Measurements from ENCODE around the gene BRINP2.

Gene BRINP2

GRCh38 chr1:177223359-177223758 is 52.6 kb downstream of the BRINP2 start:
- DNase-seq (ENCODE audit: low spot score) = no peak

GRCh38 chr1:177227978-177228692 is 57.4 kb downstream of the BRINP2 start:
- no peak for DNase-seq (ENCODE audit: low spot score)

GRCh38 chr1:177228693-177229065 is 57.9 kb downstream of the BRINP2 start:
- no peak for DNase-seq (ENCODE audit: low spot score)

- DNase-seq (ENCODE audit: low spot score) = no peak
These were observed 59.0 kb downstream of the BRINP2 start for GRCh38 chr1:177229781-177230180.

GRCh38 chr1:177230228-177231016 is 59.7 kb downstream of the BRINP2 start:
- no peak for DNase-seq (ENCODE audit: low spot score)

- DNase-seq (ENCODE audit: low spot score) = no peak
These were observed 64.6 kb downstream of the BRINP2 start for GRCh38 chr1:177235350-177235749.

GRCh38 chr1:177236962-177237361 is 66.2 kb downstream of the BRINP2 start:
- DNase-seq (ENCODE audit: low spot score) = no peak

- no peak for DNase-seq (ENCODE audit: low spot score)
These were observed 68.2 kb downstream of the BRINP2 start for GRCh38 chr1:177238967-177239366.

- no peak for DNase-seq (ENCODE audit: low spot score)
These were observed 69.0 kb downstream of the BRINP2 start for GRCh38 chr1:177239792-177240191.

GRCh38 chr1:177243773-177244172 is 73.0 kb downstream of the BRINP2 start:
- DNase-seq (ENCODE audit: low spot score) = no peak

GRCh38 chr1:177246710-177247580 is 76.2 kb downstream of the BRINP2 start:
- DNase-seq (ENCODE audit: low spot score) = no peak

GRCh38 chr1:177247623-177248176 is 76.9 kb downstream of the BRINP2 start:
- DNase-seq (ENCODE audit: low spot score) = no peak

- no peak for DNase-seq (ENCODE audit: low spot score)
These were observed 77.5 kb downstream of the BRINP2 start for GRCh38 chr1:177248258-177248657.

GRCh38 chr1:177249231-177249630 is 78.5 kb downstream of the BRINP2 start:
- DNase-seq (ENCODE audit: low spot score) = no peak

GRCh38 chr1:177252877-177253276 is 82.1 kb downstream of the BRINP2 start:
- no peak for DNase-seq (ENCODE audit: low spot score)

- no peak for DNase-seq (ENCODE audit: low spot score)
These were observed 84.7 kb downstream of the BRINP2 start for GRCh38 chr1:177255411-177255810.

- peak; percentile 86 for DNase-seq (ENCODE audit: low spot score)
These were observed 85.7 kb downstream of the BRINP2 start for GRCh38 chr1:177256153-177257075.

GRCh38 chr1:177257128-177257527 is 86.4 kb downstream of the BRINP2 start:
- DNase-seq (ENCODE audit: low spot score) = no peak

- no peak for DNase-seq (ENCODE audit: low spot score)
These were observed 86.8 kb downstream of the BRINP2 start for GRCh38 chr1:177257576-177257975.

- DNase-seq (ENCODE audit: low spot score) = no peak
These were observed 100.1 kb downstream of the BRINP2 start for GRCh38 chr1:177270863-177271262.

- no peak for DNase-seq (ENCODE audit: low spot score)
These were observed 102.4 kb downstream of the BRINP2 start for GRCh38 chr1:177273141-177273540.
